Eye (tissue), 1 donor: ENCODE measurements around the gene GSTA5.
"Not testable (repeated sequence)": the region's sequence is repeated elsewhere in the genome, so short reads cannot be mapped to it uniquely, and the experiment has no call there.

Source experiments
- DNase-seq: peaks from one replicate; pipeline ENCODE4 v3.0.0-alpha.2; 2015

Gene GSTA5

GRCh38 chr6:52787917-52788316, 52.7 kb downstream of the GSTA5 start:
- no peak for DNase-seq

GRCh38 chr6:52786249-52786956, 54.2 kb downstream of the GSTA5 start:
- no peak for DNase-seq

- DNase-seq: not testable (repeated sequence)
Measured at GRCh38 chr6:52782696-52783274, 57.8 kb downstream of the GSTA5 start.

GRCh38 chr6:52782209-52782608, 58.4 kb downstream of the GSTA5 start:
- not testable (repeated sequence) for DNase-seq
